ENCODE results near the gene FBXL19.

The FBXL19 gene

GRCh38 chr16:30992276-30992780 is 69.0 kb downstream of the FBXL19 start:
- DNase-seq, result no peak

- DNase-seq, result no peak
Observed at GRCh38 chr16:30992931-30993816, 69.8 kb downstream of the FBXL19 start.

GRCh38 chr16:30995927-30996323 is 72.6 kb downstream of the FBXL19 start:
- no peak for DNase-seq

GRCh38 chr16:30996324-30996984 is 73.1 kb downstream of the FBXL19 start:
- no peak for DNase-seq

GRCh38 chr16:30996985-30997724 is 73.8 kb downstream of the FBXL19 start:
- DNase-seq, result no peak

GRCh38 chr16:30997725-30998711 is 74.6 kb downstream of the FBXL19 start:
- no peak for DNase-seq

Measured in GDM1 (cell line).